Upper lobe of left lung (tissue), 6 donors: ENCODE data around the gene SERF2. TPM values are rescaled to one million over a fixed set of nuclear protein-coding genes. Genes with fewer than 3 reads are reported as not detected.

Source experiments
- ATAC-seq, 2 donors: fragments of 200-7000 bp; cut with Tn5 transposase; one replicate each; pipeline ENCODE4 v1.9.1; 2022; ENCODE audit warnings: mild to moderate bottlenecking in 2 of 2, moderate library complexity in 2 of 2; ENCODE audit not compliant: low FRiP score in 2 of 2
- DNase-seq, 2 donors: peaks; one replicate each; pipeline ENCODE4 v3.0.0-alpha.2; 2019 to 2020
- H3K27ac ChIP-seq, 4 donors: fragments of 200-600 bp; sonication (generic); one replicate each; pipeline ENCODE4 v1.5.1; 2016 to 2019
- H3K27me3 ChIP-seq, 4 donors: fragments of 200-600 bp; sonication (generic); one replicate each; pipeline ENCODE4 v1.5.1; 2017 to 2019
- H3K36me3 ChIP-seq, 4 donors: fragments of 200-600 bp; sonication (generic); one replicate each; pipeline ENCODE4 v1.5.1; 2016 to 2019
- H3K4me1 ChIP-seq, 4 donors: fragments of 200-600 bp; sonication (generic); one replicate each; pipeline ENCODE4 v1.5.1; 2018 to 2019
- H3K4me3 ChIP-seq, 4 donors: fragments of 200-600 bp; sonication (generic); one replicate each; pipeline ENCODE4 v1.5.1; 2017 to 2019; ENCODE audit warnings: mild to moderate bottlenecking in 2 of 4, moderate library complexity in 1 of 4
- H3K9me3 ChIP-seq, 4 donors: fragments of 200-600 bp; sonication (generic); one replicate each; pipeline ENCODE4 v1.5.1; 2018 to 2019
- EP300 ChIP-seq, 4 donors: sonication (generic); formaldehyde crosslinking; IDR thresholded peaks; one replicate each; pipeline ENCODE4 v1.5.1; 2017; ENCODE audit warnings: antibody characterized with exemption in 4 of 4, control low read depth in 2 of 4
- POLR2A ChIP-seq, 4 donors: fragments of 450-650 bp; IDR thresholded peaks; one replicate each; pipeline ENCODE4 v1.5.1; 2016 to 2017; ENCODE audit warnings: antibody characterized with exemption in 4 of 4, mild to moderate bottlenecking in 2 of 4
- POLR2AphosphoS5 ChIP-seq, 2 donors: sonication (generic); formaldehyde crosslinking; IDR thresholded peaks; one replicate each; pipeline ENCODE4 v1.5.1; 2017; ENCODE audit warnings: antibody characterized with exemption in 2 of 2
- WGBS, 2 donors: methylation state at CpG; one replicate each; pipeline ENCODE4 v1.1.5; 2017 to 2018; 5-methylcytosine and 5-hydroxymethylcytosine counted together
- total RNA-seq, 6 donors: library from RNA; depleted of rRNA in 4 of 6; stranded (reverse); fragments of >200 nt in 4 of 6; gene quantifications; one replicate each; pipeline versions ENCODE4 v1.1.0 to v1.2.1, GENCODE V29; 2016 to 2021
- TF ChIP-seq, protein P1 (sequence below), 6 experiments: fragments of 450-650 bp in 4 of 6; fragments of 200-600 bp in 2 of 6; sonication (generic) in 2 of 6; IDR thresholded peaks; one replicate each; pipeline ENCODE4 v1.5.1; 2016 to 2019; ENCODE audit warnings: antibody characterized with exemption in 6 of 6
- donor health status: DM: no; HTN: no; CAD: no; lungs with moderate emphysema.
- donor health status: DM: no; HTN: yes; CAD: no; lungs with severe emphysema.

Gene SERF2
- total RNA-seq, 6 donors from 2014 or later = 285 to 1,034 (median 752) TPM

DNA sequence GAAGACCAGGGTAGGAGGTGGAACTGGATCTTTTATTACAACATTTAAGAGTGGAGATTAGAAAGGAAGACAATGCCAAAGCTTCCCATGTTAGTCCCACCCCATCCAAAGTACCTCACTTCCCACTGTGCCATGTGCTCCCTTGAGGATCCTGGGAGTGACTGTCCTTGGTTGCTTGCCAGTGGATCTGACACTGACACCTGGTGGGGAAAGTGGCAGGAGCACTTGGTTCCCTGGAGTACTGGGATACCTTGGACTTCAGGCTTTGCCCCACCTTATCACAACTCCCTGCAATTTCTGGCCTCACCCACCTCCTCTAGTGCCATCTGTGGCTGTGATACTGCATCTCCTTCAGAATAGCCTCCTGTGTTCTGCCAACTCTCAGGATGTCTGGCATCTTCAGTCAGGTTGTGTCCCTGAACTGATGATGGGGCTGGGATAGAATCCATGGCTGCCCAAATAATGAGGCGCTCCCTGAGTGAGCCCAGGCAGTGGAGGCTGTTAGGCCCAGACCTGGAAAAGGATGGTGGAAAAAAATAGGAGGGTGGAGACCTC is 16.6 kb upstream of the SERF2 start:
- WGBS, 2 donors = 100% methylated on average over 1 of the region's 1 CpG
- ATAC-seq = no peak
- Histone ChIP-seq H3K27me3 (no peaks in the 10 kb centered on the region), H3K36me3 (peaks cover 15 to 38% (median 28%) of the 10 kb centered on the region in 4 donors), H3K4me3 (peak overlapping the region in 3 of 4 donors; percentile 66 to 86 (median 73)), H3K4me1 (peaks cover 12 to 23% (median 15%) of the 10 kb centered on the region in 4 donors), H3K27ac (peak overlapping the region; percentile 89 to 93 (median 92)), H3K9me3 (no peaks in the 10 kb centered on the region)
- TF ChIP-seq EP300 (IDR thresholded peaks at IDR 0.05) (no peak), POLR2A (IDR thresholded peaks at IDR 0.05) (no peak), POLR2AphosphoS5 (IDR thresholded peaks at IDR 0.05) (peak in 1 of 2 donors; percentile 7)
- TF ChIP-seq, protein P1, sequence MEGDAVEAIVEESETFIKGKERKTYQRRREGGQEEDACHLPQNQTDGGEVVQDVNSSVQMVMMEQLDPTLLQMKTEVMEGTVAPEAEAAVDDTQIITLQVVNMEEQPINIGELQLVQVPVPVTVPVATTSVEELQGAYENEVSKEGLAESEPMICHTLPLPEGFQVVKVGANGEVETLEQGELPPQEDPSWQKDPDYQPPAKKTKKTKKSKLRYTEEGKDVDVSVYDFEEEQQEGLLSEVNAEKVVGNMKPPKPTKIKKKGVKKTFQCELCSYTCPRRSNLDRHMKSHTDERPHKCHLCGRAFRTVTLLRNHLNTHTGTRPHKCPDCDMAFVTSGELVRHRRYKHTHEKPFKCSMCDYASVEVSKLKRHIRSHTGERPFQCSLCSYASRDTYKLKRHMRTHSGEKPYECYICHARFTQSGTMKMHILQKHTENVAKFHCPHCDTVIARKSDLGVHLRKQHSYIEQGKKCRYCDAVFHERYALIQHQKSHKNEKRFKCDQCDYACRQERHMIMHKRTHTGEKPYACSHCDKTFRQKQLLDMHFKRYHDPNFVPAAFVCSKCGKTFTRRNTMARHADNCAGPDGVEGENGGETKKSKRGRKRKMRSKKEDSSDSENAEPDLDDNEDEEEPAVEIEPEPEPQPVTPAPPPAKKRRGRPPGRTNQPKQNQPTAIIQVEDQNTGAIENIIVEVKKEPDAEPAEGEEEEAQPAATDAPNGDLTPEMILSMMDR (IDR thresholded peaks at IDR 0.05) = peak in 2 of 6 experiments; percentile 17 to 23
- peak in 1 of 2 donors; percentile 56 for DNase-seq

DNA sequence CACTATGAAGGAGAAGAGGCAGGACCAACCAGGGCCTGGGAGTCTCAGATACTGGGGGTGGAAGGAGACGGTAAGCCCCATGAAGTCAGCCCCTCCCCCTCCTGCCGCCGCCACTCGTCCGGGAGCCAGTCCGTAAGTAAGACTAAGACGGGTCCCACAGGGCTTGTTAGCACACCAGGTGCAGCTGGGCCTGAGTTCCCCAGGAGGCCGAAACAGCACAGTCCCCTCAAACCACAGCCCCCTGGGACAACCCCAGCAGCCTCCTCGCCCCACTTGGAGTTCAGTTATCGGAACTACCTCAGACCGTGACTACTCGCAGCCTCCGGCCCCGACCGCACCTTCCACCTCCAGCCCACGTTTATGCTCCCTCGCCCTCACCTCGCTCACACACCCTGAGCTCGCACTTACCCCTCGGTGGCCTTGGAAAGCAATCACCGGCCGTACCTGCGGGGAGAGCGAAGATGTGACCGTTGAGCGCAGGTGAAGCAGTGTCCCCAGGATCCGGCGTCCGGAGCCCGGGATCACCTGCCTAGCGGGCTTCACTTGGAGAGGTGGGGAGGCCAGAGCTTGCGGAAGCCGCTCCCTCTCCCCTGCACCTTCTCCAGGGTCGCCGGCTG is 15.9 kb upstream of the SERF2 start:
- ATAC-seq (peak; percentile 5 to 42), DNase-seq (peak; percentile 48 to 85)
- H3K27ac ChIP-seq = peak overlapping the region; percentile 89 to 93 (median 92)

DNA sequence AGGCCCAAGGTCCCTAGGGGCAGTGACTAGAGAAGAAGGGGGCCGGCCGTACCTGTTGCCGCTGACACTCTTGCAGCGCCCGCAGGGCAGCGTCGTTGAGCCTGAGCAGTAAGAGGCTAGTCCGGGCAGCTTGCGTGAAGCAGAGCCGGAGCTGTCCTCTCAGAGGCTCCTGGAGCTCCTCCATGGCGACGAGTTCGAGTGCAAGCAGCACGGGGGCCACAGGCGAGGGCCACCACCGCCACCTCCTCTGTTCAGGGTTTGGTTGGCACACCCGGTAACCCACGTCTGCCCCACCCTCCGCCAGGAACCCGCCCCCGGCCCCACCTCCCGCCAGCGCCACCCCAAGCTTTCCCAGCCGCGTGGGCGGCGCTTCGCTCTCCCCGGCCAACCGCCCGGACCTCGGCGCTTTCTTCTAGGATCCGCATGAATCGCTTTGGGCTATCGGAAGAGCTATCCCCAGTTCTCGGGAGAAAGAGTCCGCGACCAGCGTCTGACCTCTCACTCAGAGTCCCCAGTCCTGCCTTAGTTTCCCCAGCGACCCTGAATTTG is 15.3 kb upstream of the SERF2 start, which contains the start of gene ELL3:
ELL3 (minus strand) TSS at position 249 of the 549 bp plus-strand sequence; CDS start at position 184, 65 bp downstream.
- DNase-seq (peak; percentile 87 to 95), ATAC-seq (peak; percentile 95 to 96)
- H3K36me3 ChIP-seq = peaks cover 12 to 25% (median 17%) of the 10 kb centered on the region in 4 donors
- H3K9me3 ChIP-seq = no peaks in the 10 kb centered on the region
- H3K4me1 ChIP-seq = peaks cover 10 to 23% (median 14%) of the 10 kb centered on the region in 4 donors
- no peaks in the 10 kb centered on the region for H3K27me3 ChIP-seq
- WGBS, 2 donors = 3% methylated on average over 22 of the region's 41 CpGs; no CpG with 5 or more reads in 1 of the 2 donors
- TF ChIP-seq POLR2A (IDR thresholded peaks at IDR 0.05) (peak in 2 of 4 donors; percentile 47 to 61), POLR2AphosphoS5 (IDR thresholded peaks at IDR 0.05) (peak in 1 of 2 donors; percentile 72), EP300 (IDR thresholded peaks at IDR 0.05) (no peak)
- TF ChIP-seq, protein P1 (IDR thresholded peaks at IDR 0.05) = no peak
- peak within 1 kb of the TSS; percentile 65 to 86 (median 70) for H3K4me3 ChIP-seq
- peak within 1 kb of the TSS; percentile 89 to 93 (median 92) for H3K27ac ChIP-seq

More for the DNA sequence above, 15.9 kb upstream of the SERF2 start:
- Histone ChIP-seq H3K9me3 (no peaks in the 10 kb centered on the region), H3K4me3 (peak overlapping the region; percentile 65 to 86 (median 70)), H3K4me1 (peaks cover 12 to 23% (median 14%) of the 10 kb centered on the region in 4 donors), H3K36me3 (peaks cover 15 to 31% (median 21%) of the 10 kb centered on the region in 4 donors), H3K27me3 (no peaks in the 10 kb centered on the region)
- TF ChIP-seq POLR2A (IDR thresholded peaks at IDR 0.05) (no peak), POLR2AphosphoS5 (IDR thresholded peaks at IDR 0.05) (no peak), EP300 (IDR thresholded peaks at IDR 0.05) (no peak)
- TF ChIP-seq, protein P1 (IDR thresholded peaks at IDR 0.05) = peak in 1 of 6 experiments; percentile 5
- WGBS, 2 donors = 41 to 55% methylated on average over 27 to 35 of the region's 35 CpGs

DNA sequence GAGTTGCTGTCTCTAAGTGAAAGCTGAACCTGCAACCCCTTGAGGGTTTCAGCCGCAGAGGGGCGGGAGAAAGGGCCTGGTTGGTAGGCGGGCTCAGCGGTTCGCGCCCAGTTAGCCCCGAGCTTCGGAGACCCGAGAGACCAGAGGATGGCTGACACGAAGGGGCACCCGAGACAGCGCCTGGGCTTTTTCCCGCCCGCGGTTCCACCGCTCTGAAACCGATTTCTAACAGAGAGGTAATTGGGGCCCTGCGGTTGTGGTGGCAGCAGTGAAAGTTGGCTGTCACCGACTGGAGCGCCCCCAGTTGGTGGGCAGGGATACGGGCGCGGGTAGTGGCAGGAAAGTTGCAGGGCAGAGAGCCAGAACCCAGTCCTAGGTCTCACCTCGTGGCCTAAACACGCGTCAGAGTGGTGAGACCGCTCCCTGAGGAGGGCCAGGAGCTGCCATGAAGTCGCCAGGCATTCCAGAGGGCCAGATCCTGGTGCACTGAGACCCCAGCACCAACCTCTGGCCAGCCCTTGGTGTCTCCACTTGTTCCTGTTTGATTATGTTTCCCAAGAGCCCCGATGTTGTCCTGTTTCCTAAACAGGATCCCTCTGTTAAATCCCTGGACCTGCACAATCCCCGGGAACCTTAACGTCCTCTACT is 14.7 kb upstream of the SERF2 start:
- no peaks in the 10 kb centered on the region for H3K27me3 ChIP-seq
- TF ChIP-seq POLR2A (IDR thresholded peaks at IDR 0.05) (no peak), EP300 (IDR thresholded peaks at IDR 0.05) (no peak), POLR2AphosphoS5 (IDR thresholded peaks at IDR 0.05) (peak; percentile 26 to 62)
- TF ChIP-seq, protein P1 (IDR thresholded peaks at IDR 0.05) = peak; percentile 73 to 91 (median 88)
- peak; percentile 88 to 91 for DNase-seq
- peak overlapping the region; percentile 89 to 93 (median 92) for H3K27ac ChIP-seq
- ATAC-seq = peak; percentile 91 to 92
- no peaks in the 10 kb centered on the region for H3K9me3 ChIP-seq
- H3K4me3 ChIP-seq = peak overlapping the region; percentile 65 to 86 (median 70)
- WGBS, 2 donors = 4 to 8% methylated on average over 4 to 7 of the region's 31 CpGs
- H3K4me1 ChIP-seq = peaks cover 10 to 23% (median 14%) of the 10 kb centered on the region in 4 donors
- peaks cover 8 to 19% (median 11%) of the 10 kb centered on the region in 4 donors for H3K36me3 ChIP-seq
